NCI-H2081 (cell line): ENCODE measurements around the gene SCAMP2.

ENCODE experiments used
- DNase-seq, 2 experiments: peaks; one replicate each; lab custom pipeline; 2025; lab: John Stamatoyannopoulos, UW

Gene SCAMP2

GRCh38 chr15:74816624-74817369 lies 56.4 kb downstream of the SCAMP2 start:
- peak; percentile 41 to 68 for DNase-seq

GRCh38 chr15:74815961-74816360 lies 57.2 kb downstream of the SCAMP2 start:
- no peak for DNase-seq

- no peak for DNase-seq
These were observed 57.8 kb downstream of the SCAMP2 start for GRCh38 chr15:74815121-74815934.

- no peak for DNase-seq
These were observed 60.6 kb downstream of the SCAMP2 start, which contains the start of gene LMAN1L for GRCh38 chr15:74812533-74812932. LMAN1L (plus strand) TSS chr15:74812835; CDS start chr15:74812855, 20 bp downstream.

GRCh38 chr15:74809956-74810355 lies 63.2 kb downstream of the SCAMP2 start:
- no peak for DNase-seq

- no peak for DNase-seq
These were observed 63.9 kb downstream of the SCAMP2 start for GRCh38 chr15:74809242-74809641.

GRCh38 chr15:74808840-74809229 lies 64.3 kb downstream of the SCAMP2 start:
- DNase-seq: no peak

- DNase-seq: no peak
These were observed 64.9 kb downstream of the SCAMP2 start for GRCh38 chr15:74808078-74808839.

- no peak for DNase-seq
These were observed 65.9 kb downstream of the SCAMP2 start for GRCh38 chr15:74807282-74807681.

- no peak for DNase-seq
These were observed 68.2 kb downstream of the SCAMP2 start for GRCh38 chr15:74804935-74805334.

- DNase-seq: no peak
These were observed 70.2 kb downstream of the SCAMP2 start for GRCh38 chr15:74802862-74803447.

GRCh38 chr15:74802290-74802689 lies 70.9 kb downstream of the SCAMP2 start:
- DNase-seq: no peak

GRCh38 chr15:74801311-74801997 lies 71.7 kb downstream of the SCAMP2 start:
- no peak for DNase-seq

- no peak for DNase-seq
These were observed 72.5 kb downstream of the SCAMP2 start for GRCh38 chr15:74800559-74801094.

GRCh38 chr15:74799856-74800558 lies 73.2 kb downstream of the SCAMP2 start:
- peak; percentile 57 to 60 for DNase-seq

GRCh38 chr15:74799255-74799855 lies 73.8 kb downstream of the SCAMP2 start:
- no peak for DNase-seq

GRCh38 chr15:74798388-74799254 lies 74.5 kb downstream of the SCAMP2 start:
- DNase-seq: no peak

- DNase-seq: no peak
These were observed 77.1 kb downstream of the SCAMP2 start for GRCh38 chr15:74795966-74796625.

- no peak for DNase-seq
These were observed 78.2 kb downstream of the SCAMP2 start for GRCh38 chr15:74794970-74795349.
